Stimulated activated CD4-positive, alpha-beta T cell treated with anti-CD3 and anti-CD28 coated beads, Interleukin-2, amount 100 ng/mL, for 24 hours (primary cell): ENCODE results near the gene SMAGP.
A peak's percentile ranks its signal among the peaks of the same experiment; 100 is the strongest.
"Not testable (repeated sequence)": the region's sequence is repeated elsewhere in the genome, so short reads cannot be mapped to it uniquely, and the experiment has no call there.

Experiments used
- DNase-seq, 2 donors: peaks; one replicate each; pipeline ENCODE4 v3.0.0-alpha.2; 2020

Gene SMAGP

GRCh38 chr12:51263341-51263740 is 6.9 kb downstream of the SMAGP start:
- DNase-seq: no peak

GRCh38 chr12:51262758-51263177 is 7.4 kb downstream of the SMAGP start:
- DNase-seq: peak in 1 of 2 donors; percentile 54

- not testable (repeated sequence) for DNase-seq
These were observed 10.6 kb downstream of the SMAGP start for GRCh38 chr12:51259600-51259999.

GRCh38 chr12:51254536-51254935 is 15.7 kb downstream of the SMAGP start:
- no peak for DNase-seq

- no peak for DNase-seq
These were observed 16.9 kb downstream of the SMAGP start for GRCh38 chr12:51253276-51253675.

- DNase-seq: no peak
These were observed 22.6 kb downstream of the SMAGP start for GRCh38 chr12:51247523-51248206.

- peak; percentile 23 to 31 for DNase-seq
These were observed 23.9 kb downstream of the SMAGP start for GRCh38 chr12:51246254-51246853.

- DNase-seq: no peak
These were observed 24.6 kb downstream of the SMAGP start for GRCh38 chr12:51245476-51246253.

- no peak for DNase-seq
These were observed 25.9 kb downstream of the SMAGP start for GRCh38 chr12:51244269-51244668.

GRCh38 chr12:51242876-51243275 is 27.3 kb downstream of the SMAGP start:
- DNase-seq: no peak

- DNase-seq: no peak
These were observed 28.1 kb downstream of the SMAGP start for GRCh38 chr12:51242120-51242519.

- no peak for DNase-seq
These were observed 29.2 kb downstream of the SMAGP start for GRCh38 chr12:51240971-51241370.

- DNase-seq: peak; percentile 94 to 98
These were observed 31.5 kb downstream of the SMAGP start, which contains the start of gene DAZAP2 for GRCh38 chr12:51238510-51239334. Gene DAZAP2 (plus strand): TSS chr12:51238826. CDS start chr12:51238908, 82 bp downstream.

GRCh38 chr12:51238037-51238509 is 32.1 kb downstream of the SMAGP start:
- no peak for DNase-seq

- no peak for DNase-seq
These were observed 35.7 kb downstream of the SMAGP start for GRCh38 chr12:51234530-51234929.

GRCh38 chr12:51232642-51233041 is 37.6 kb downstream of the SMAGP start:
- DNase-seq: no peak

- DNase-seq: no peak
These were observed 41.0 kb downstream of the SMAGP start for GRCh38 chr12:51229116-51229809.

- DNase-seq: no peak
These were observed 42.3 kb downstream of the SMAGP start for GRCh38 chr12:51227962-51228361.

GRCh38 chr12:51227112-51227511 is 43.1 kb downstream of the SMAGP start:
- not testable (repeated sequence) for DNase-seq

- DNase-seq: no peak
These were observed 44.4 kb downstream of the SMAGP start for GRCh38 chr12:51225771-51226170.

- no peak for DNase-seq
These were observed 45.0 kb downstream of the SMAGP start for GRCh38 chr12:51225234-51225633.

- no peak for DNase-seq
These were observed 45.6 kb downstream of the SMAGP start for GRCh38 chr12:51224625-51225024.
